H1 (cell line): ENCODE data around the gene MYL2.

Experiments used
- CHD7 ChIP-seq: fragments of 300-600 bp; sonication (generic); IDR thresholded peaks from 2 replicates; pipeline ENCODE4 v1.7.1; 2012; ENCODE audit warnings: low read length, moderate library complexity, mild to moderate bottlenecking, inconsistent platforms; ENCODE audit not compliant: insufficient replicate concordance
- CTCF ChIP-seq, 3 experiments: IDR thresholded peaks; 1 replicate in 2 of 3; 2 replicates in 1 of 3; pipeline versions ENCODE4 v1.5.1 to v1.6.1; 2011; ENCODE audit warnings: low read length in 3 of 3, mild to moderate bottlenecking in 3 of 3, inconsistent platforms in 2 of 3, low read depth in 1 of 3, moderate library complexity in 1 of 3; ENCODE audit not compliant: insufficient read depth in 1 of 3; ENCODE audit errors: control extremely low read depth in 1 of 3
- EP300 ChIP-seq, 2 experiments: IDR thresholded peaks; 1 replicate in 1 of 2; 2 replicates in 1 of 2; pipeline ENCODE4 v1.6.1; 2011 to 2012; ENCODE audit warnings: low read depth in 2 of 2, low read length in 2 of 2, mild to moderate bottlenecking in 2 of 2, borderline replicate concordance in 1 of 2, inconsistent platforms in 1 of 2, moderate library complexity in 1 of 2
- EZH2 ChIP-seq: fragments of 200-600 bp; sonication (generic); IDR thresholded peaks from 2 replicates; pipeline ENCODE4 v1.7.1; 2012; ENCODE audit warnings: low read depth, mild to moderate bottlenecking, moderate library complexity, low read length, inconsistent platforms; ENCODE audit not compliant: severe bottlenecking
- POLR2A ChIP-seq, 2 experiments: IDR thresholded peaks; 1 replicate in 1 of 2; 2 replicates in 1 of 2; pipeline ENCODE4 v1.6.1; 2011; ENCODE audit warnings: low read depth in 2 of 2, low read length in 2 of 2, mild to moderate bottlenecking in 2 of 2; ENCODE audit errors: control extremely low read depth in 1 of 2
- SP4 ChIP-seq: IDR thresholded peaks from 2 replicates; pipeline ENCODE4 v1.6.1; 2012; ENCODE audit warnings: low read length, inconsistent platforms
- TF ChIP-seq, protein P1 (sequence below): IDR thresholded peaks from 2 replicates; pipeline ENCODE4 v1.6.1; 2012; ENCODE audit warnings: low read length, inconsistent platforms

DNA sequence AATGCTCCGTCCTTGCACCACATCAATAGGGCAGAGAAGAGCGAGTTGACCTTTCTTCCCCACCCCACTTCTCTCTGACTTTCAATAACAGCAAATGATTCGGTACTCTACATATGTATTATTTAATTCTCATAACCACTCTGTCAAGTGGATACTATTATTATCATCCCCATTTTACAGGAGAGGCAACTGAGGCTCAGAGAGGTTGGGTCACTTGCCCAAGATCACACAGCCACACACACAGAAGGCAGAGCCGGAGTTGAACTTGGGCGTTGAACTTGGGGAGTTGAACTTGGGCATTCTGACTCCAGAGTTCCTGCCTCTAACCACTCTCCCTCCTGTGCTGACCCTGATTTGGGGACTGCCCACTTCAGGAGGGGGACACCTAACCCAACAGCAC lies 659 bp downstream of the MYL2 start:
- no peak for TF ChIP-seq CTCF (IDR thresholded peaks at IDR 0.05; ENCODE audit: control extremely low read depth in 1 of 3, insufficient read depth in 1 of 3, low read depth in 1 of 3, low read length in 3 of 3)
- TF ChIP-seq, protein P1, sequence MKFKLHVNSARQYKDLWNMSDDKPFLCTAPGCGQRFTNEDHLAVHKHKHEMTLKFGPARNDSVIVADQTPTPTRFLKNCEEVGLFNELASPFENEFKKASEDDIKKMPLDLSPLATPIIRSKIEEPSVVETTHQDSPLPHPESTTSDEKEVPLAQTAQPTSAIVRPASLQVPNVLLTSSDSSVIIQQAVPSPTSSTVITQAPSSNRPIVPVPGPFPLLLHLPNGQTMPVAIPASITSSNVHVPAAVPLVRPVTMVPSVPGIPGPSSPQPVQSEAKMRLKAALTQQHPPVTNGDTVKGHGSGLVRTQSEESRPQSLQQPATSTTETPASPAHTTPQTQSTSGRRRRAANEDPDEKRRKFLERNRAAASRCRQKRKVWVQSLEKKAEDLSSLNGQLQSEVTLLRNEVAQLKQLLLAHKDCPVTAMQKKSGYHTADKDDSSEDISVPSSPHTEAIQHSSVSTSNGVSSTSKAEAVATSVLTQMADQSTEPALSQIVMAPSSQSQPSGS = no peak
- TF ChIP-seq EP300 (IDR thresholded peaks at IDR 0.05; ENCODE audit: borderline replicate concordance in 1 of 2, low read depth in 2 of 2, low read length in 2 of 2) = no peak
- TF ChIP-seq EZH2 = no peak
- TF ChIP-seq CHD7 = no peak
- TF ChIP-seq POLR2A (IDR thresholded peaks at IDR 0.05; ENCODE audit: control extremely low read depth in 1 of 2, low read depth in 2 of 2, low read length in 2 of 2) = no peak
- TF ChIP-seq SP4 = no peak
